Astrocyte (in vitro differentiated cells and primary cell): ENCODE results near the gene UVSSA. TPM values are rescaled to one million over a fixed set of nuclear protein-coding genes. Genes with fewer than 3 reads are reported as not detected.

ENCODE experiments used
- DNase-seq: peaks from one replicate; pipeline ENCODE4 v3.0.0-alpha.2; 2010; ENCODE audit warnings: low read depth
- FAIRE-seq: peaks from 2 replicates; lab custom pipeline; 2011; peaks lifted over from hg19 to GRCh38; lab: Jason Lieb, UNC
- H2AFZ ChIP-seq: 2 replicates; pipeline ENCODE4 v1.6.0; 2012; ENCODE audit warnings: low read depth, low read length, inconsistent platforms
- H3K27ac ChIP-seq: 2 replicates; pipeline ENCODE4 v1.5.1; 2011; ENCODE audit warnings: low read depth, low read length, inconsistent platforms
- H3K27me3 ChIP-seq: 2 replicates; pipeline ENCODE4 v1.6.0; 2011; ENCODE audit warnings: low read length, inconsistent platforms; ENCODE audit not compliant: insufficient read depth
- H3K36me3 ChIP-seq: 2 replicates; pipeline ENCODE4 v1.5.1; 2011; ENCODE audit warnings: low read length, inconsistent platforms; ENCODE audit not compliant: insufficient read depth
- H3K4me1 ChIP-seq: 2 replicates; pipeline ENCODE4 v1.5.1; 2011; ENCODE audit warnings: low read length, inconsistent platforms; ENCODE audit not compliant: insufficient read depth
- H3K4me2 ChIP-seq: 2 replicates; pipeline ENCODE4 v1.6.0; 2012; ENCODE audit warnings: low read length, inconsistent platforms
- H3K4me3 ChIP-seq: 2 replicates; pipeline ENCODE4 v1.5.1; 2011; ENCODE audit warnings: low read depth, mild to moderate bottlenecking, low read length, inconsistent platforms; ENCODE audit not compliant: insufficient read depth
- H3K79me2 ChIP-seq: 2 replicates; pipeline ENCODE4 v1.6.0; 2012; ENCODE audit warnings: mild to moderate bottlenecking, low read length, inconsistent platforms; ENCODE audit not compliant: insufficient read depth
- H3K9ac ChIP-seq: 2 replicates; pipeline ENCODE4 v1.6.0; 2012; ENCODE audit warnings: mild to moderate bottlenecking, low read length, inconsistent platforms
- H3K9me3 ChIP-seq: 2 replicates; pipeline ENCODE4 v1.5.1; 2012; ENCODE audit warnings: low read depth, mild to moderate bottlenecking, low read length, inconsistent platforms; ENCODE audit not compliant: insufficient read depth
- H4K20me1 ChIP-seq: 2 replicates; pipeline ENCODE4 v1.6.0; 2012; ENCODE audit warnings: low read length, inconsistent platforms; ENCODE audit not compliant: insufficient read depth
- H3K27ac Mint-ChIP-seq: one replicate; pipeline ENCODE4 v1.8.0; 2021; ENCODE audit warnings: mild to moderate bottlenecking, mixed read lengths; ENCODE audit not compliant: unreplicated experiment
- H3K27me3 Mint-ChIP-seq: one replicate; pipeline ENCODE4 v1.8.0; 2021; ENCODE audit warnings: low read depth, mixed read lengths; ENCODE audit not compliant: unreplicated experiment
- H3K36me3 Mint-ChIP-seq: one replicate; pipeline ENCODE4 v1.8.0; 2021; ENCODE audit warnings: low read depth, mixed read lengths; ENCODE audit not compliant: unreplicated experiment
- H3K4me1 Mint-ChIP-seq: one replicate; pipeline ENCODE4 v1.8.0; 2021; ENCODE audit warnings: low read depth, mixed read lengths; ENCODE audit not compliant: unreplicated experiment
- H3K4me3 Mint-ChIP-seq: one replicate; pipeline ENCODE4 v1.8.0; 2021; ENCODE audit warnings: mild to moderate bottlenecking, moderate library complexity, mixed read lengths; ENCODE audit not compliant: unreplicated experiment
- H3K9me3 Mint-ChIP-seq: one replicate; pipeline ENCODE4 v1.8.0; 2021; ENCODE audit warnings: mild to moderate bottlenecking, mixed read lengths; ENCODE audit not compliant: unreplicated experiment
- EZH2 ChIP-seq: IDR thresholded peaks from 2 replicates; pipeline ENCODE4 v1.6.1; 2012; ENCODE audit warnings: mild to moderate bottlenecking, low read length, inconsistent platforms; ENCODE audit not compliant: insufficient read depth
- total RNA-seq: library from RNA; stranded (reverse); gene quantifications from 2 replicates; pipeline ENCODE4 v1.2.1, GENCODE V29; 2021
- TF ChIP-seq, protein P1 (sequence below): IDR thresholded peaks from 2 replicates; pipeline ENCODE4 v1.5.1; 2011; ENCODE audit warnings: low read depth, mild to moderate bottlenecking, inconsistent platforms, low read length, moderate library complexity; ENCODE audit not compliant: insufficient read depth

Gene UVSSA
- total RNA-seq, 1 donor from 2014 or later = 14.8 TPM

DNA sequence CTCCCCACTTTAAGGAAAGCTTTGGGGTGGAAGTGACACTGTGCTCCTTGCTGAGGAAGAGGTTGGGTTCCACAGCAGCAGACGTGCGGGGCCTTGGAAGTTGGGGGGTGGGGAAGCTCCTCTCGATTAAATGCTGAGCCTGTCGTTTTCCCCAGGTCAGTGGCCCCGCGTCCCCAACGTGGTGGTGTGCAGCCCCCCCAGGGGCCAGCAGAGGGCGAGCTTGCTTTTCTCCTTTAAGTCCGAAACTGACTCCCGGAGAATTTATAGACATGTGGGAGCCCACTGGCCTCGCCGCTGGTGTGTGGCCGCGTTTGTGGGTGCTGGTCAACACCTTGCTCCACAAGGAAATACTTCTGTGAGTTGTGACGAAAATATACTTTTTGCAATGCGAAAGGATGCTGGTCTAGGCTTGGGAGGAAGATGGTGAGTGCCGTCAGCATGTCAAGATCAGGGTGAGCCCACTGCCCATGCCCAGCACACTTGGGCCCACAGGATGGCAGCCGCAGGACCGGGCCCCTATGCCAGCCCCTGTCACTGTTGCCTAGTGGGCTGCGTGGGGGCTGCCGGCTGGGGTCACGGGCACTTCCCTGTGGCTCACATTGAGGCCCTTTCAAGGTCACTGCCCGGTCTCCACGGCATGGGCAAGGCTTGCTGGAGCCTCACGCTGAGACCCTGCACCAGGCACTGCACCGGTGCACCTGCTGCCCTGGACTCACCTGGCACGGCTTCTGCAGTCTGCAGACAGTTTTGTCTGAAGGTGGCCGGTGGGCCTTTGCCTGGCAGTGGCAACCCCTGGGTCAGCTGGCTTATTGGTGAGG lies 9.4 kb downstream of the UVSSA start:
- FAIRE-seq (no peak), DNase-seq (peak; percentile 12)
- Histone ChIP-seq H3K27me3 (no peaks in the 10 kb centered on the region), H3K9ac (no peak overlapping the region), H3K4me3 (no peak overlapping the region), H3K79me2 (no peaks in the 10 kb centered on the region), H2AFZ (no peak overlapping the region), H3K4me2 (no peak overlapping the region), H3K9me3 (no peaks in the 10 kb centered on the region), H3K36me3 (no peaks in the 10 kb centered on the region), H4K20me1 (peaks cover 13% of the 10 kb centered on the region), H3K27ac (no peak overlapping the region), H3K4me1 (peaks cover 4% of the 10 kb centered on the region)
- Mint-ChIP-seq H3K27ac (no peak overlapping the region), H3K27me3 (no peaks in the 10 kb centered on the region), H3K9me3 (no peaks in the 10 kb centered on the region), H3K36me3 (peaks cover 13% of the 10 kb centered on the region), H3K4me3 (no peak overlapping the region), H3K4me1 (peaks cover 3% of the 10 kb centered on the region)
- no peak for TF ChIP-seq EZH2
- TF ChIP-seq, protein P1, sequence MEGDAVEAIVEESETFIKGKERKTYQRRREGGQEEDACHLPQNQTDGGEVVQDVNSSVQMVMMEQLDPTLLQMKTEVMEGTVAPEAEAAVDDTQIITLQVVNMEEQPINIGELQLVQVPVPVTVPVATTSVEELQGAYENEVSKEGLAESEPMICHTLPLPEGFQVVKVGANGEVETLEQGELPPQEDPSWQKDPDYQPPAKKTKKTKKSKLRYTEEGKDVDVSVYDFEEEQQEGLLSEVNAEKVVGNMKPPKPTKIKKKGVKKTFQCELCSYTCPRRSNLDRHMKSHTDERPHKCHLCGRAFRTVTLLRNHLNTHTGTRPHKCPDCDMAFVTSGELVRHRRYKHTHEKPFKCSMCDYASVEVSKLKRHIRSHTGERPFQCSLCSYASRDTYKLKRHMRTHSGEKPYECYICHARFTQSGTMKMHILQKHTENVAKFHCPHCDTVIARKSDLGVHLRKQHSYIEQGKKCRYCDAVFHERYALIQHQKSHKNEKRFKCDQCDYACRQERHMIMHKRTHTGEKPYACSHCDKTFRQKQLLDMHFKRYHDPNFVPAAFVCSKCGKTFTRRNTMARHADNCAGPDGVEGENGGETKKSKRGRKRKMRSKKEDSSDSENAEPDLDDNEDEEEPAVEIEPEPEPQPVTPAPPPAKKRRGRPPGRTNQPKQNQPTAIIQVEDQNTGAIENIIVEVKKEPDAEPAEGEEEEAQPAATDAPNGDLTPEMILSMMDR = peak; percentile 74

DNA sequence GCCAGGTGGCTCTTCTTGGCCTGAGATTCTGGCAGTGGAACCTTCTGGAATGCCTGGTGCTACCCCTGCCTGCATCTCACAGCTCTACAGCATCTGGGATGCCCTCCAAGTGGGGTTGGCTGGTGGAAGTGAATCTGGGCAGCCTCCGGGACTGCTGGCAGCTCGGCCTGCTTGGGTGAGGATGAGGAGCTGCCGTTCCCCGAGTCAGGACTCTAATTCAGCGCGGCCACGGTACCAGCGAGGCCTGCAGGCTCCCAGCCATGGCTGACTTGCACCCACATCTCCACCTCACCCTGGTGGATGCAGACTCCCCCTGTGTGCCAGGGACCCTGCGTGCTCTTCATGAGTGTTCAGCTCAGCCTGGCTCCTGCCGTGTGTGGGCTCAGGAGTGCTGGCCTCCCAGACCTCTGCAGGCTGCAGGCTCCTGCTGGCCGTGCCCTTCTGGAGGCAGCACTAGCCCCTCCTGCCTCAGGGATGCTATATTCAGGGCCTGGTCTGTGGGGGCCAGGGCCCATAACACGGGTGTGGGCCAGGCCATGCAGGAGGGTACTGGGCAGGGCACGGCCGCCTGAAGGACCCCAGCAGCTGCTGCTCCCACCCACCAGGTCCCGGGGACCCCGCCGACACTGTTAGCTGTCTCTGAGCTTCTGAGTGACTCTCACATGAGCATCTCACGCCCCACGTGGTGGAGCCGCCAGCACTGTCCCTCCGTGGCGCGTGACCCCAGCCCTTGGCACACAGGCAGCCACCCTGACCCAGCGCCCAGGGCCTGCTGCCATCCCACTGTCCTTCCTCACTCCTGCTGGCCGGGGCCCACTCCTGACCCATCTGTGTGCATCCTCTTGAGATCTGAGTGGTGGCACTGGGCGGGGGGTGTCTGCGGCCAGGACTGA lies 10.6 kb downstream of the UVSSA start:
- Histone ChIP-seq H3K4me3 (no peak overlapping the region), H3K27ac (no peak overlapping the region), H3K4me1 (peaks cover 4% of the 10 kb centered on the region), H3K9me3 (no peaks in the 10 kb centered on the region), H3K79me2 (no peaks in the 10 kb centered on the region), H3K36me3 (no peaks in the 10 kb centered on the region), H3K27me3 (no peaks in the 10 kb centered on the region), H3K9ac (no peak overlapping the region), H3K4me2 (no peak overlapping the region), H2AFZ (no peak overlapping the region), H4K20me1 (peaks cover 6% of the 10 kb centered on the region)
- Mint-ChIP-seq H3K9me3 (no peaks in the 10 kb centered on the region), H3K27me3 (no peaks in the 10 kb centered on the region), H3K27ac (no peak overlapping the region), H3K4me1 (peaks cover 3% of the 10 kb centered on the region), H3K36me3 (peaks cover 17% of the 10 kb centered on the region), H3K4me3 (no peak overlapping the region)
- FAIRE-seq (no peak), DNase-seq (no peak)
- TF ChIP-seq, protein P1 = no peak
- no peak for TF ChIP-seq EZH2
